Measurements from ENCODE around the gene HSPBP1.
A peak's percentile ranks its signal among the peaks of the same experiment; 100 is the strongest.

Gene HSPBP1

DNA sequence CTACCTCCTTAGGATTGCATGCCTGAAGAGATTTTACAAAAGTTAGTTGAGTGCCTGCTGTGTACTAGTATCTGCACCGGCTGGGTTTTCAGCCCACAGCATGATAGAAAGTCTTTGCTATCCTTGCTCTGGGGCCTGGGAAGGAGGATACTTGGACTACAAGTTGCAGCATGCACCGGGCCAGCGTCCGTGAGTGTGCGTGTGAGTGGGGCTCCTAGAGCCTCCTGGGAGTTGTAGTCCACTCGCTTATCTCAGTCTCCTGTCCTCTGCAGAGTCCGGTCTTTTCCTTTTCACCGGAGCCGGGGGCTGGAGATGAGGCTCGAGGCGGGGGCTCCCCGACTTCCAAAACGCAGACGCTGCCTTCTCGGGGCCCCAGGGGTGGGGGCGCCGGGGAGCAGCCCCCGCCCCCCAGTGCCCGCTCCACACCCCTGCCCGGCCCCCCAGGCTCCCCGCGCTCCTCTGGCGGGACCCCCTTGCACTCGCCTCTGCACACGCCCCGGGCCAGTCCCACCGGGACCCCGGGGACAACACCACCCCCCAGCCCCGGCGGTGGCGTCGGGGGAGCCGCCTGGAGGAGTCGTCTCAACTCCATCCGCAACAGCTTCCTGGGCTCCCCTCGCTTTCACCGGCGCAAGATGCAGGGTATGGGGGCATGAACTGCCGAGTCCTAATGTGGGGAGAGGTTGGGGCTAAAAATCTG is 24.5 kb upstream of the HSPBP1 start:
- peak; percentile 29 to 44 for DNase-seq

DNA sequence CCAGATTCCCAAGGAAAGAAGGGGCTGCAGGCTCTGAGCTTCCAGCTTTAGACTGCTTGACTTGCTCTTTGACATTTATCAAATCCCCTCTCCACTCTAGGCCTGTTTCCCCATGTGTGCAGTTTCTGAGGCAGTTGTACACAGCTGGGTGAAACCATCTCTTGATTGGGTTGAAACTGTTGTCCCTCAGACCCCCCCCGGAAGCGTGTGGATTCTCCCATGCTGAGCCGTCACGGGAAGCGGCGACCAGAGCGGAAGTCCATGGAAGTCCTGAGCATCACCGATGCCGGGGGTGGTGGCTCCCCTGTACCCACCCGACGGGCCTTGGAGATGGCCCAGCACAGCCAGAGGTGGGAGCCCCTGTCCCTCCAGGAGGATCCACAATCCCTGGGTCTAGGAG is 23.6 kb upstream of the HSPBP1 start:
- DNase-seq, result no peak

DNA sequence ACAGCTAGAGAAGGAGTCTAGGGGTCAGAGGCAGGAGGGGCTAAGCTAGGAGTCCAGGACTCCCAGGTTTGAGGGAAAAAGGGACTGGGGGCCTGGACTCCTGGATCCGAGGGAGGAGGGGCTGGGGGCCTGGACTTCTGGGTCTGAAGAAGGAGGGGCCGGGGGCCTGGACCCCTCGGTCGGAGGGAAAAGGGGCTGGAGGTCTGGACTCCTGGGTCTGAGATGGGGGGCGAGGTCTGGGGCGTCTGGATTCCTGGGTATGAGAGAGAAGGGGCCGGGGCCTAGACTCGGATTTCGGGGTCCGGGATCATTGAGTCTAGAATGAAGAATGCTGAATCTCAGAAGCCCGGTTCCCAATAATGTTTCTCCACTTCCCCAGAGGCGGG is 22.4 kb upstream of the HSPBP1 start:
- no peak for DNase-seq

DNA sequence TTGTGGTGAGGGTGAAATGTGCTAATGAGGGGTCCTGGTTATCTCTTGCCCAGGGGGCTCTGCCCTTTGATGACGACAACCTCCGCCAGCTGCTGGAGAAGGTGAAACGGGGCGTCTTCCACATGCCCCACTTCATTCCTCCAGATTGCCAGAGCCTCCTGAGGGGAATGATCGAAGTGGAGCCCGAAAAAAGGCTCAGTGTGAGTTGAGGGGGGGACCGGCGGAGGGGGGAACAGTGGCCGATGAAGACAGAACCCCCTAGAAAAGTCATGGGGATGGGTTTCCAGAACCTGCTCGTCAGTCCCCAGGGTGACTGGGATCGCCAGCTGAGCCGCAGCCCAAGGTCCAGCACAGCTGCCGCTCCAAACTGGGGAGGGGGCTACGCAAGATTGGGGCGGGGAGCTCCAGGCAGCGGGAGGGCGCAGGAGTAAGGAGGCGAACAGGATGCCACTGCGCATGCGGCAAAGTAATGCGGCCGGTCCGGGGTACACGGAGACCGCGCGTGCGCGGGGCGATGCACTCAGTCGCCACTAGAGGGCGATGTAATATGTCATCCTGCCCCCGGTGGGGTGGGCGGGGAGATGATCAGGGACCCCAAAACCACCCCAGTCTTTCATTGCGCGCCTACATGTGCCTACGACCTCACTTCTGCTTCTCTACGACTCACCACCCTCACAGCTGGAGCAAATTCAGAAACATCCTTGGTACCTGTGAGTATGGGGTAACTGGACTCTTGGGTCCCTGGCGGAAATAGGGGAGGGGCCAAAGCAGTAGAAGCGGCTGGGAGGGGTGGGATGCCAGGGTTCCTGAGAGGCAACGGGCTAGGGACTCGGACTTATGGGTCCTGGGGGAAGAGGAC is 21.8 kb upstream of the HSPBP1 start:
- DNase-seq, result peak; percentile 77 to 82

DNA sequence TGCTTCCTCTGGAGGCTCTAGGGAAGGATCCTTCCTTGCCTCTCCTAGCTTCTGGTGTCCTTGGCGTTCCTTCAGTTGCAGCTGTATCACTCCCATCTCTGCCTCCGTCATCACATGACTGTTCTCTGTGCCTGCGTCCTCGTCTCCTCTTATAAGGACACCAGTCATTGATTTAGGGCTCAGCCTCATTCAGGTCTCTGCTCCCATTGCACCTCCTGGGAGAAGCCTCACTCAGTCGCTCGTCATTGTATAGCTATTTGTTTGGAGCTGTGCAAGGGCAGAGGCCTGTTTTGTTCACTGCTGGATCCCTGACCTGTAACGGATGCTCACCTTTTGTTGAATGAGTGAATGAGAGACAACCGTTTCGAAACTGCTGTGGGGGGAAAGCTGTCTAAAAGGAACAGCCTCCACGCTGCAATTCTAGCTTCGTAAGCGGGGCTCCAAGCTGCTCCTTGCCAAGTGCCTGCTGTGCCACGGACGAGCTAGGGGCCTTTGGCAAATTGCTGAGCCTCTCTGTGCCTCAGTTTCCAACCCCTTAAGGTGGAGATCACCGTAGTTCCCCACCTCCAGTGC is 21.1 kb upstream of the HSPBP1 start:
- DNase-seq, result no peak

DNA sequence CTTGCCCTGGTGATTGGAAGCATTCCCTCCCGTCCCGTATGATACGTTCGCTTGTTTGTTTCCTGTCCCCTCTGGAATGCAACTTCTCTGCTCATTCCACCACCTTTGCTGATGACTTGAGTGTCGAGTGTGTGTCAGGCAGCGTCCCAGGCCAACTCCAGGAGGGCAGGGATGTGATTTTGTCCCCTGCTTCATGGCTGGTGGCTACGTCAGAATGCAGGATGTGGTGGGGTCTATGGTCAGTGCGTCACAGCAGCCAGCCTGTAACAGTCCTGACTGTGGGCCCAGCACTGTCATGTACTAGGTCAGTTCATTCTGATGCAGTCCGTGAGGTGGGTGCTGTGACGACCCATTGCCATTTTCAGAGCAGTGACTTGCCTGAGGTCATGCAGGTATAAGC is 20.1 kb upstream of the HSPBP1 start:
- DNase-seq, result no peak

DNA sequence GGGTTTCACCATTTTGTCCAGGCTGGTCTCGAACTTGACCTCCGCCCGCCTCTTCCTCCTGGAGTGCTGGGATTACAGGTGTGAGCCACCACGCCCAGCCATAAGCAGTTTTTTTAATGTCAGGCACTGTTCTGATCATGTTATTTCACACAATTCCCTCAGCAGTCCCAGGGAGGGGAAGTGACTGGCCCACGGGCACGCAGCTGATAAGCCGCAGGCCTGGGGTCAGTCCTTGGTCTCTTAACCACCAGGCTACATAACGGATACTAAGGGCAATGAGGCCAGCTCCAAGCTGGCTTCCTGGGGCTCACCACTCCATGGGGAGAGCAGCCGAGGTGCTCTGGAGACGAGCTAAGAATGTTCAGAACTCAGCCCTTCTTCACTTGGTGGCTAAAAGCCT is 17.4 kb upstream of the HSPBP1 start:
- no peak for DNase-seq

DNA sequence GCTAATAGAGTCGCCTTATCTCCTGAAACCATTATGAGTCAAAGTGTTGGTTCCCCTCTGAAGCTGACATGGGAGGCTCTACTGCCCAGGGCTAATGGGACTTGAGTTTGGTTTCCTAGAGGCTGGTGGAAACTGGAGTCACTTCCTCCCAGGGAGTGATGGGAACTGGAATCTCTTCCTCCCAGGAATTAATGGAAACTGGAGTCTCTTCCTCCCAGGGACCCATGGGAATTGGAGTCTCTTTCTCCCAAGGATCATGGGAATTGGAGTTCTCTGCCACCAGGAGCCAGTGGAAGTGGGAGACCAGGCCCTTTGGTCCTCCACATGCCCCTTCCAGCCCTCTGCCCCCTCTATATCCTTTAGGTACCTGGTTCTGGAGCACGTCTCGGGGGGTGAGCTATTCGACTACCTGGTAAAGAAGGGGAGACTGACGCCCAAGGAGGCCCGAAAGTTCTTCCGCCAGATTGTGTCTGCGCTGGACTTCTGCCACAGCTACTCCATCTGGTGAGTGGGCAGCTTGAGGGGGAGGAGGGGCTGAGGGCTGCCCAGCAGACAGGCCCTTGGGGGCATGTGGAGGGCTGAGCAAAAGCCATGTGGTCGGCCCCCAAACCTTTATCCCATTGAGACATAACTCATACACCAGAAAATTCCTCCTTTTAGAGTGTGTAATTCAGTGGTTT is 9.3 kb upstream of the HSPBP1 start:
- DNase-seq, result no peak

DNA sequence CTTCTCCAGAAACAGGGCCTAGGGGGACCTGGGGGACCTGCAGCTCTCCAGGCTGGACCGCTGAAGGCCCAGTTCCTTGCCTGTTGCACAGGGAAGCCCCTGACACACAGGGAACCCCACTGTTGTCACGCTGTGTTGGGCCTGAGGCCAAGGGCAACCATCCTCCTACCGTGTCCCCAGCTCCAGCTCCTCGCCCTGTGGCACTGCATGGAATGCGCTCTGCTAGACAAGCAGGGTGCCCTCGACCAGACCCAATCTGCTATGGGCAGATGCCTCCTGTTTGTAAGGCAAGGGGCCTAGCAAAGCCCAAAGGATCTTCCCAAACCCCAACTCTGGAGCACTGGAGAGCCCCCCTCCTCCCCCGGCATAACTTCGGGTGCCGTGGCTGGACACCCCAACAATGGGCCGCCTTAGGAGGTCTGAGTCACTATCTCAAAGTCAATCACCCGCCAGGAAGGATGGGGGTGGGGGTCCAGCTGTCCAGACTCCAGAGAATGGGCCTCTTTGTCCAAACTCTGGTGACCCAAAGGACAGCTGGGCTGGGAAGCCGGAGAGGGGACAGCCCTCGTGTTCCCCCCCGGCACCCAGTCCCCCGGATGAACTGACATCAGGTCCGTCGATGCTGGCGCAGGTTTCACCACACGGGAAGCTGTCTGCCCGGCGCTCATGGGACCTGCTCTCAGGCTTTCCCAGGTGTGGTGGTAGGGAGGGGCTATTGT is 7.6 kb upstream of the HSPBP1 start:
- no peak for DNase-seq

DNA sequence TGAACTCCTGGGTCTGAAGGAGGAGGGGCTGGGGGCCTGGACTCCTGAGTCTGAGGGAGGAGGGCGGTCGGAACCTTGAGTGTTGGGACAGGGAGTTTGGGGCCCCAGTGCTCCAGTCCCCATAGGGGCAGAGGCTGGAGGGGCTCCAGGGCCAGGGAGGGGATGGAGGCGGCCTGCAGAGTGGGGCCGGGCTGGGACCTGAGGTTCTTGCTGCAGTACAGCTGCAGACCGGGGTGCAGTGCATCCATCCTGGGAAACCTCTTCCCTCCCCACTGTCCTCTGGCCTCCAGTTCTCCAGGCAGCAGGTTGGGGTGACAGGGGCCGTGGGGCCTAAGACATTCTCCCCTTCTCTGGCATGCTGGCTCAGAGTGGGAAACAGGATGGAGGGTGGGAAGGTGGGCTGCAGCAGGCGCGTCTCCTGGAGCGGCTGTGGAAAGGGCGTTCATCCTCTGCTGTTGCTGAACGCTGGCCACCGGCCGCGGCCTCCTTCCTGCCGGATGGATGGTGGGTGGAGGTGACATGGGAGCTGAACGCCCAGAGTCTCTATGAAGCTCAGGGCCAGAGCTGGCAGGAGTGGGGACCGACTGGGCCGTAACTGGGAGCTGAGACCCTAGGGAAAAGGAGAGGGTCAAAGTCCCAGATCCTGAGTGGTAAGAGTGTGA is 5.5 kb upstream of the HSPBP1 start:
- DNase-seq, result no peak

DNA sequence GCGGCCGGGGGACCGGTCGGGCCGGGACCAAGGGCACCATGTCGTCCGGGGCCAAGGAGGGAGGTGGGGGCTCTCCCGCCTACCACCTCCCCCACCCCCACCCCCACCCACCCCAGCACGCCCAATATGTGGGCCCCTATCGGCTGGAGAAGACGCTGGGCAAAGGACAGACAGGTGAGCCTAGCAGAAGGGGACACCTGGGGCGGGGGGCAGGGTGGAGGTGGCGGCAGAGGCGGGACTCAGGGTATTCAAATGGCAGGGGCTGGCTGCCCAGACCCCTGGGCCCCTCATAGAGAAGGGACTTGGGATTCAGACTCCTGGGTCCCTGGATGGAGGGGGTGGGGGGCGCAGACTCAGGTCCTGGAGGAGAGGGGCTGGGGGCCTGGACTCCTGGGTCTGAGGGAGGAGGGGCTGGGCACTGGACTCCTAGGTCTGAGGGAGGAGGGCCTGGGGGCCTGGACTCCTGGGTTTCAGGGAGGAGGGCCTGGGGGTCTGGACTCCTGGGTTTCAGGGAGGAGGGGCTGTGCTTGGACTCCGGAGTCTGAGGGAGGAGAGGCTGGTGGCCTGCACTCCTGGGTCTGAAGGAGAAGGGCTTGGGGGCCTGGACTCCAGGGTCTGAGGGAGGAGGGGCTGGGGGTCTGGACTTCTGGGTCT is 4.6 kb upstream of the HSPBP1 start:
- DNase-seq, result no peak

DNA sequence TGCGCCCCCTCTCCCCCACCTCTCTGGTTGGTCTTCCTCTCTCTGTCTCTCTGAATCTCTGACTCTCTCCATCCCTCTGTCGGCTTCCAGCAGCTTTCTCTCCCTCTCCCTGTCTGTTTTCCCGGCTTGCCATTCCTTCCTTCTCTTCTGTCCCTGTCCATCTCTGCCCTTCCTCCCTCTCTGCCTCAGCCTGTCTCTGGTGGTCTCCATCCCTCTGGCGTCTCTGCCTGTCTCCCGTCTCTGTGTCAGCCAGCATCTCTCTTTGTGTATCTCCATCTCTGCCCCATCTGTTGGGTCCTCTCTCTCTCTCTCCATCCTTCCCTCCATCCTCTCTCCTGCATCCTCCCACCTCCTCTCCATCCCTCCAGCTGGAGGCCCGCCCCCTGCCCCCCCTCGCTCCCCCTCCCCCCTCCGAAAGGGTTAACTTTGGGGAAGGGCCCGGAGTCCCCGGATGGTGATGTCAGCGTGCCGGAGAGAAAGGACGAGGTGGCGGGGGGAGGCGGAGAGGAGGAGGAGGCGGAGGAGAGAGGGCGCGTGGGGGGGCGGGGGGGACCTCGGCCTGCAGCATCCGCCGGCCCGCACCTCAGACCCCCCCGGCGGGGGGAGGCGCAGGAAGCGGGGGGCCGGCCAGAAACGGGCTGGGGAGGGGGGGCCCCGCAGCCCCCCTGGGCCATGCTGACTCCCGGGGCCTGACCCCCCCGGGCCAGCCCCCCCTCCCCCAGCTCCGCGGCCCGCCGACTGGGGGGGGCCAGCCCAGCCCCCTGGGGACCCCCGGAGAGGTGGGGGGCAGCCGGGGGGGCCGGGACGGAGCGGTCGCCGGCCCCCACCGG is 3.9 kb upstream of the HSPBP1 start, which contains the start of gene BRSK1:
BRSK1 (plus strand) TSS at position 450 of the 830 bp plus-strand sequence. CDS start 446 bp downstream, outside the sequence.
- DNase-seq, result no peak

DNA sequence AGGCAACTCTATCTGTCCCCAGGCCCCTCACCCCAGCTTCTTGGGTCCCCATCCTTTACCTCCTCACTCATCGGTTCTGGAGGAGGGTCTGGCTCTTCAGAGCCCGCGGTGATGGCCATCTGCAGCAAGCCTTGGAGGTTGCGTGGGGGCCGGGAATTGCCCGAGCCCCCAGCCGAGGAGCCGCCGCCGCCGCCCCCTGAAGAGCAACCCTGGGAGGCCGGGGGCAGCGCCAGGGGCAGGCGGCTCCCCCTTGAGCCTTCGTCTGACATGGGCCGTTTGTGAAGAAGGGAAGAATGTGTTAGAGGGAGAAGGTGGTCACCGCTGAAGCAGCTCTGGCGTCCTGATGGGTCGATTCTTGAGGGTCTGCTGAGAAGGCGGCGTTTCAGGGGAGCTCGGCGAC is 570 bp downstream of the HSPBP1 start:
- no peak for DNase-seq

DNA sequence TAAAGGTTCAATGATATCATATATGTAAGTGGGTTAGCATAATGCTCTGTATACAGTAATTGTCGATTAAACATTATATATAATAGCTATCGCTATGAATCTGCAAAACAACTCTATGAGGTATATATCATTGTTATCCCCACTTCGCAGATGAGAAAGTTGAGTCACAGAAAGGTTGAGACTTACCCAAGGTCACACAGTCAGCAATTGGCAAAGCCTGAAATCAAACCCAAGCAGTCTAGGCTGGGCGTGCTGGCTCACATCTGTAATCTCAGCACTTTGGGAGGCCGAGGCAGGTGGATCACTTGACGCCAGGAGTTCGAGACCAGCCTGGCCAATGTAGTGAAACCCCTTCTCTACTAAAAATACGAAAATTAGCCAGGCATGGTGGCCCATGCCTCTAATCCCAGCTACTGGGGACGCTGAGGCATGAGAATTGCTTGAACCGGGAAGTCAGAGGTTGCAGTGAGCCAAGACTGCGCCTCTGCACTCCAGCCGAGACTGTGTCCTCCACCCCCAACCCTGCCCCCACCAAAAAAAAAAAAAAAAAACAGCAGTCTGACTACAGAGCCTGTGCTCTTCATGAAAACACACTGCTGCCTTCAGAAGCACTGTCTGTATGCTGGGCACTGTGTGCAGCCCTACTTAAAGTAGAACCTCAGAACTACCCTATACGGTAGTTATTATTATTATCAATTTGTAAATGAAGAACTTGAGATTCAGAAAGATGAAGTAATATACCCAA is 1.3 kb downstream of the HSPBP1 start:
- DNase-seq, result no peak

DNA sequence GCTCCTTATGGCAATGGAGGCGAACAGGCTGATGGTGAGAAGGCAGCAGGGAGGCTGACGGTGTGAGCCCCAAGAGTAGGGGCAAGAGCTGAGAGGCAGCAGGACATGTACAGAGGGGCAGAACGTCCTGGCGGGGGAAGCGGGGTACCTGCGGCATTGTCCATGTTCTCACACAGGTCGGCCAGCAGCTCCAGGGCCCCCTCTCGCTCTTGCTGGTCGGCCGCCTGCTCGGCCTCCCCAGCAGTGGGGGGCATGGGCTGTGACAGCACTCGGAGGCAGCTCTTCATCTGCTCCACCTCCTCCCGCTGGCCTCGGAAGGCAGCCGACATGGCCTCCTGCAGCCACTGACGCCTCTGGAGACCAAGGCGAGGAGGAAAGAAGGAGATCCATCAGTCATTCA is 2.4 kb downstream of the HSPBP1 start:
- no peak for DNase-seq

DNA sequence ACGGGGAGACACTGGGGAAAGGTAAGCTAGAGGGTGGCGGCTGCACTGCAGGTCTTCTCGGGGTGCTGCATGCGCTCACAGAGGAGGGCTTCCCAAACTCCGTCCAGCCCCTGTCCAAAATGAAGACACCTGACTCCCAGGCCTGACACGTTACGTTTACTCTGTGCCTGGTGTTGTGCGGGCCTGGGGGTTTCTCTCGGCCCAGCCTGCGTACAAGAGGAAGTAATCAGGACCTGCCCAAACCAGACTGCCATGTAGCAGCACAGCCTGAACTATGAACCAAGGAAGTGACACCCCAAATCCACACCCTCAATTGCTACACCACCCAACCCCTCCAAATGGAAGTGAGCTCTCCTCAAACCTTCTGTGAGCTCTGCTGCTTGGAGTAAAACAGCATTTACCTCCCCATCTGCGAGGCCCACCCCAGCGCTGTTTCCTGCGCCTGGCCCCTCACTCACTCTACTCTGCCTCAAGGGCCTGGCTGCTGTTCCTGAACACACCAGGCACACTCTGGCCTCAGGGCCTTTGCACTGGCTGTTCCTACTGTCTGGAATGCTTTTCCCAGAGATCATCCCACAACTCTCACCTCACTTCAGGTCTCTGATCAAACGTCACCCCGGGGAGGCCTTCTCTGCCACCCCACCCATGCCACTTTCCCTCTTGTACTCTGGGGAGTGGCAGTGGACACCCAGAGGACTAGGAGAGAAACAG is 3.0 kb downstream of the HSPBP1 start:
- DNase-seq, result no peak

DNA sequence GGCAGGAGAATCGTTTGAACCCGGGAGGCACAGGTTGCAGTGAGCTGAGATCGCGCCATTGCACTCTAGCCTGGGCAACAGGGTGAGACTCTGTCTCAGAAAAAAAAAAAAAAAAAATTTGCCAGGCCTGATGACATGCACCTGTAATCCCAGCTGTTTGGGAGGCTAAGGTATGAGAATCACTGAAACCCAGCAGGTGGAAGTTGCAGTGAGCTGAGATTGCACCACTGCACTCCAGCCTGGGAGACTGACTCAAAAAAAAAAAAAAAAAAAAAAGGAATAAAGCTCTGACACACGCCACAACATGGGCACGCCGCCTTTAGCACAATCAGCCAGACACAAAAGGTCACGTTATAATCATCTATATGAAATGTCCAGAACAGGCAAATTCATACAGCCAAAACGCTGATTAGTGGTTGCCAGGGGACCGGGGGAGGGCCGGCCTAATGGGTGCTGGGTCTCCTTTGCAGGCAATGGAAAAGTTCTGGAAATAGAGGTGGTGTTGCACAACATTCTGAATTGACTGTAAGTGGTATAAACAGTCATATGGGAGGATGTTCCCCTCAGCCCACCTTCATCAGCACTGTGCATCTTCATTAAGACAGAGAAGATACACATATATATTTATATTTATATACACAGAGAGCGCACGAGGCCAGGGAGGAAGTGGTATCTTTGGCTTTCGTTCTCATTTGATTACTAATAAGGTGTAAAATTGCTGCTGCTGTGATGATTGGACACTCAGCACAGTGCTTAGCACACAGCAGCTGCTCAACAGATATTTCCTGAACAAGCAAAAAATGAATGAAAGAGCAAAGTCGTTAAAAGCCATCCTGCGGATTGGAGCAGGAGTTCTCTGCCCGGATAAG is 3.8 kb downstream of the HSPBP1 start:
- DNase-seq, result no peak
